Measurements from ENCODE around the gene TSPAN5.
"Not testable (repeated sequence)": the region's sequence is repeated elsewhere in the genome, so short reads cannot be mapped to it uniquely, and the experiment has no call there.

Gene TSPAN5

GRCh38 chr4:98558471-98559169, 99.8 kb downstream of the TSPAN5 start:
- no peak for DNase-seq (ENCODE audit: low read depth in 2 of 2, low spot score in 1 of 2)

GRCh38 chr4:98557194-98557892, 101.1 kb downstream of the TSPAN5 start:
- no peak for DNase-seq (ENCODE audit: low read depth in 2 of 2, low spot score in 1 of 2)

DNA sequence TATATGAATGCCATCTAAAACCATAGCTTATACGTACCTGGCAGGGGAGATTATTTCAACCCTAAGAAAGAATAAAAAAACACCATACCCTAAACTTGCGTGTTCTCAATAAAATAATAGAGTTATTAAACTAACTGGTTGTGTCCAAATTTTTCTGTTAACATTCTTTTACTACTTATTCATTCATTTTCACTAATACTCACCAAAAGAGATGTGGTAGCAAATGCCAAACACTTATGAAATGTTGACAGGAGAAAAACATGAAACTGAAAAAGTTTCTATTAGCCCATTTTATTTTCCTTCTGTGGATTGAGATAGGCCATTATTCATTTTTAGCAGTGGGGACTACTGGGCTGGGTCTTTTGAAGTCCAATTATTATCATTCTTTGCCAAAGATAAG, 102.0 kb downstream of the TSPAN5 start:
- DNase-seq (ENCODE audit: low read depth in 2 of 2, low spot score in 1 of 2), result no peak

DNA sequence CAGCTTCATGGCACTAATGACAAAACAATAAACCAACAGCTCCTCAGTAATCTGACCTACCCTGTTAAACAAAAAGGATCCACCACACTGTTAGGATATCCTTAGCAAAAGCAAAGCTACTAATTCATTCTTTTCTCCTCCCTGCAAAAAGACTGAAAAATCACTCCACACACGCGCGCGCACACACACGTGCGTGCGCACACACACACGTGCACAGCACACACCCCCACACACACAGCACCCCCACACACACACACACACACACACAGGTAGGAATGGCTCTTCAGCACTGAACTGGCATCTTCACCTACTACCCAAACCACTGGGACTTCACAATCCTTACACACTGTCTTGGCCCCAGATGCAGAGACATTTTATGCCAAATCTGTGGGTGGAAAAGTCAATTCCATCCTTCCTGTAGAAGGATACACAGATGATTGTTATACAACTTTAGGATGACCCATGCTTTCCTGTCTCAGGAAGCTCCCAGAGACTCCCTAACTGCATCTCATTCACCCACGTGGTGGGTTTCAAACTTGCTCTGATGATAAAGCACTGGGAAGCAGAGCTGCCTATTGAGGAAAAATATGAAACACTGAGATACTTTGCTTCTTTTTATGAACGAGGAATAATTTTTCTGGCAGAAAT, 102.5 kb downstream of the TSPAN5 start:
- no peak for DNase-seq (ENCODE audit: low read depth in 2 of 2, low spot score in 1 of 2)

DNA sequence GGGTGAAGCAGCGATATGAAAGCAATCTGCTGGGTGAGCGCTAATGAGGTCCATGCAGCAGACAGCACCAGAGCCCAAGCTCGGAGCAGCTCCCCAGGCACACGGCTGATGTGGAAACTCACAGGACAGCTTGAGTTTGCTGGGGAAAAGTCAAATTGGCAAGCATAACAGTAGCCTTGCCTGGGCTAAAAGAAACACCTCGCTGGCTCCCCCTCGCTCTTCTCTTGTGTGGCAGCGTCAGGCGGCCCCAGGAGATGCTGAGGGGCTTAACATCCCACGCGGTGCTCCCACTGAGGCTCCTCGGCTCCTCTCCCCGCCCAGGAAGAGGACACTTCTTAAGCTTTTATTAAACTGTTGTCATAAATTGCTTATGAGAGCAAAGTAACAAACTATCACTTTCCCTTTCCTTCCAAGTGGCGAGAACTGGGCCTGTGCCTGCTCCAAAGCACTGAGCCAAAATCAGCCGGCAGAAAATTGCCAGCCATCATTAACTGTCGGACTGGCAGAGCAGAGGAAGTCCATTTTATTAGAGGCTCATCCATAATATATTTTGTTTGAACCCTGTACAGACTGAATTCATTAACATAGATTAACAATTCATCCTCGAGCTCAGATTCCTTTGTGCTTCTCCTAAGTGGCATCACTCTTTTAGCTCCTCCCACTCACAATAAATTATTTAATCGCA, 111.4 kb downstream of the TSPAN5 start:
- no peak for DNase-seq (ENCODE audit: low read depth in 2 of 2, low spot score in 1 of 2)

GRCh38 chr4:98544818-98545414, 113.5 kb downstream of the TSPAN5 start:
- no peak for DNase-seq (ENCODE audit: low read depth in 2 of 2, low spot score in 1 of 2)

- DNase-seq (ENCODE audit: low read depth in 2 of 2, low spot score in 1 of 2), result no peak
These were observed 114.1 kb downstream of the TSPAN5 start for GRCh38 chr4:98544141-98544817.

- DNase-seq (ENCODE audit: low read depth in 2 of 2, low spot score in 1 of 2), result no peak
These were observed 116.4 kb downstream of the TSPAN5 start for GRCh38 chr4:98542011-98542410.

DNA sequence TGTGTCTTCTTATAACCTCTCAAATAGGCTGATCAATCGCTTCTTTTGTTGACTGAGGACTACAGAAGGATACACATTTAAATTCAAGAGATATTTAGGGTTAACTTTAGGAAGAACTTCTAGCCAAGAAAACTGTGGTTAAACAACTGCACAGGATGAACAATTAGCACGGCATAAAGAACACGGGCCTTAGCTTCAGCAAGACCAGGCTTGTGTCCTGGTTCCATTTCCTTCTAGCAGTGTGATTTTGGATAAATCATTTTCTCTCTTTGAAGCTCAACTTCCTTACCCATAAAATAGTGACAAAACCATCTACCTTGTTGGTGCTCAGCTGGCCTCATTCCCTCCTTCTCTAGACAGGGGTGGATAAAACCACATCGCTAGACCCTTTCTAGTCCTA, 117.6 kb downstream of the TSPAN5 start:
- DNase-seq (ENCODE audit: low read depth in 2 of 2, low spot score in 1 of 2), result no peak

- DNase-seq (ENCODE audit: low read depth in 2 of 2, low spot score in 1 of 2), result no peak
These were observed 118.7 kb downstream of the TSPAN5 start for GRCh38 chr4:98539741-98540140.

GRCh38 chr4:98539299-98539698, 119.1 kb downstream of the TSPAN5 start:
- no peak for DNase-seq (ENCODE audit: low read depth in 2 of 2, low spot score in 1 of 2)

DNA sequence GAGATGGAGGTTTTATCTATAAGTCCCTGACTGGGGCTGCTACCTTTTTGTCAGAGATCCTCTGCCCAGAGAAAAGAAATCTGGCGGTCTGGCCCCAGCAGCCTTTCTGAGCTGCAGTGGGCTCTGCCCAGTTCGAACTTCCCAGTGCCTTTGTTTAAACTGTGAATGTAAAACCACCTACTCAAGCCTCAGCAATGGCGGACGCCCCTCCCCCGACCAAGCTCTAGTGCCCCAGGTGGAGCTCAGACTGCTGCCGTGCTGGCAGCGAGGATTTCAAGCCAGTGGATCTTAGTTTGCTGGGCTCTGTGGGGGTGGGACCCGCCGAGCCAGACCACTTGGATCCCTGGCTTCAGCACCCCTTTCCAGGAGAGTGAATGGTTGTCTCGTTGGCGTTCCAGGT, 121.8 kb downstream of the TSPAN5 start:
- DNase-seq (ENCODE audit: low read depth in 2 of 2, low spot score in 1 of 2), result no peak

DNA sequence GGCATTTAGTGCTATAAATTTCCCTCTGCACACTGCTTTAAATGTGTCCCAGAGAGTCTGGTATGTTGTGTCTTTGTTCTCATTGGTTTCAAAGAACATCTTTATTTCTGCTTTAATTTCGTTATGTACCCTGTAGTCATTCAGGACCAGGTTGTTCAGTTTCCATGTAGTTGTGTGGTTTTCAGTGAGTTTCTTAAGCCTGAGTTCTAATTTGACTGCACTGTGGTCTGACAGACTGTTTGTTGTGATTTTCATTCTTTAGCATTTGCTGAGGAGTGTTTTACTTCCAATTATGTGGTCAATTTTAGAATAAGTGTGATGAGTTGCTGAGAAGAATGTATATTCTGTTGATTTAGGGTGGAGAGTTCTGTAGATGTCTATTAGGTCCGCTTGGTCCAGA, 124.3 kb downstream of the TSPAN5 start:
- DNase-seq (ENCODE audit: low read depth in 2 of 2, low spot score in 1 of 2), result not testable (repeated sequence)

DNA sequence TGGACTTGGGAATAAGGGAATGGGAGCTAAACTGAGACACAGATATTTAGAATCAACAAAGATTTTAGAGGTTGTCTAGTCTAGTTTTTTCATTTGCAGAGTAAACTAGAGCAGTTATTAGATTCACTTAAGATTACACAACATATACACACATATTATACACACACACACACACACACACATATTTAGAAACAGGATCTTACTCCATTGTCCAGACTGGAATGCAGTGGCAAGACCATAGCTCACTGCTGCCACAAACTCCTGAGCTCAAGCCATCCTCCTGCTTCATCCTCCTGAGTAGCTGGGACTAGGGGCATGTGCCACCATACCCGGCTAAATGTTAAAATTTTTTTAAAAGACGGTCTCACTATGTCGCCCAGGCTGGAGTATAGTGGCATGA, 127.8 kb downstream of the TSPAN5 start:
- no peak for DNase-seq (ENCODE audit: low read depth in 2 of 2, low spot score in 1 of 2)

- DNase-seq (ENCODE audit: low read depth in 2 of 2, low spot score in 1 of 2), result no peak
These were observed 128.3 kb downstream of the TSPAN5 start for GRCh38 chr4:98529970-98530569.

DNA sequence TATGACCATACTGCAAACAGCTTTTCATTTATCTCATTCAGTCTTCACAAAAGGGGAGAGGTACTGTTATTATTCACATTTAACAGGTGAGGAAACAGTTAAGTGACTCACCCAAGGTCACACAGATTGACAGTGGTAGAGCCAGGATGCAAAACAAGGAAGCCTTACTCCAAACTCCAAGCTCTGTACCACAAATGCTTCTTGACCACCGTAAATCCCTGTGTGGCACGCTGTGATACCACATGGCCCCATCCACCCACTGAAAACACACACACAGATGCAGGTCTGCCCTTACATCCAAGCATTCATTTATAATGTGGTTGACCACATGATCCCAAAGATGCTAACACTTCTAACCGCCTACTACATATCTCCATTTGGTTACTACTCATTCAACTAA, 129.5 kb downstream of the TSPAN5 start:
- no peak for DNase-seq (ENCODE audit: low read depth in 2 of 2, low spot score in 1 of 2)

- no peak for DNase-seq (ENCODE audit: low read depth in 2 of 2, low spot score in 1 of 2)
These were observed 130.7 kb downstream of the TSPAN5 start for GRCh38 chr4:98527534-98528269.

DNA sequence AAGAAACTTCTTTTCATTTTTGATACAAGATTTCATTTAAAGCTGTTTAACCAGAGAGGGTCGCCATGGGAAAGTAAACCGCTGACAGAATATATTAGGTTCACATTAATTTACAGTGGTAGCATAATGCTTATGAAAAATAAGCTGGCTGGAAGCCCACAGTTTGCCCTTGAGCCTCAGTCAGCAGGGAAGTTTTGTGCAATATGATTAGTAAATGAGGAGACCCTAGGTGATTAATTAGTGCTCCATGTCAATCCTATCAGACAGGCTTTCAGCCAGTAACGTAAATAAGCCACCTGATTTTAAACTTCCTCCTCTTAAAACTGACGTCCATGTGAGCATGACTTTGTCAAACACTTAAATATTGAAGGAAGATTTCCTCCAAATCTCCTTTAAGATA, 134.2 kb downstream of the TSPAN5 start:
- DNase-seq (ENCODE audit: low read depth in 2 of 2, low spot score in 1 of 2), result no peak

DNA sequence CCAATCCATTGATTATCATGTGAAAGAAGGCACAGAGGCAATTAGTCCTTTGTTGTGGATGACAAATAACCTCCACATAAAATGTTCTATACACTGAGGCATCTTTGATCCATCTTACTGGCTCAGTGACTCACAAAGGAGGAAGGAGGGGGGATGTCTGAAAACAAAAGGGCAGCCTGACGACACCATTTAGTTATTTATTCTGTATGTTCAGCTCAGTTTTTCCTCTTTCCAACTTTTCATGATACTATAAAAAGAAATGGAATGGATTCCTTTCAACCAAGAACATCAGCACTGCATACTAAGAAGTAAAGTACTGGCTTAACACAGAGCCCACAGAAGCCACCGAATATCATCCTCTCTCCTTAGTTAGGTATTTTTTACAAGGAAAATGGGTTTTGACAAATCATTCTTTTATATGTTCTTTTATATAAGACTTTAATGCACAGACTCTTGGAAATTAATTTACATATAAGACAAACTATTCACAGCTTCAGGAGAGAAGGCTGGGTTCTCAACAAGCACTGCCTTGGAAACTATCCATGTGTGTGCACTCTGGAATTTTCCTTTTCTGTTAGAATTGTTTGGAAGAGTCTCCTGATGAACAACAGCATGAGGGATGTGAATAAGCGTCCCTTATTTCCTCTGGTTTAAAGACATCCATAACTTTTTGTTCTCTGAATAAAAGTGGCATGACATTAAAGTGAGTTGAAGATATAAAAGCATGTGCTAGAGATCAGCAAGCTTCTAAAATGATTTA, 135.6 kb downstream of the TSPAN5 start:
- no peak for DNase-seq (ENCODE audit: low read depth in 2 of 2, low spot score in 1 of 2)
